NOMO-1 (cell line): ENCODE measurements around the gene ATP6V1B1.
"Not testable (repeated sequence)": the region's sequence is repeated elsewhere in the genome, so short reads cannot be mapped to it uniquely, and the experiment has no call there.

ENCODE experiments used
- DNase-seq, 2 experiments: peaks; one replicate each; lab custom pipeline; 2025; ENCODE audit not compliant: unreplicated experiment in 2 of 2; lab: John Stamatoyannopoulos, UW

Gene ATP6V1B1

DNA sequence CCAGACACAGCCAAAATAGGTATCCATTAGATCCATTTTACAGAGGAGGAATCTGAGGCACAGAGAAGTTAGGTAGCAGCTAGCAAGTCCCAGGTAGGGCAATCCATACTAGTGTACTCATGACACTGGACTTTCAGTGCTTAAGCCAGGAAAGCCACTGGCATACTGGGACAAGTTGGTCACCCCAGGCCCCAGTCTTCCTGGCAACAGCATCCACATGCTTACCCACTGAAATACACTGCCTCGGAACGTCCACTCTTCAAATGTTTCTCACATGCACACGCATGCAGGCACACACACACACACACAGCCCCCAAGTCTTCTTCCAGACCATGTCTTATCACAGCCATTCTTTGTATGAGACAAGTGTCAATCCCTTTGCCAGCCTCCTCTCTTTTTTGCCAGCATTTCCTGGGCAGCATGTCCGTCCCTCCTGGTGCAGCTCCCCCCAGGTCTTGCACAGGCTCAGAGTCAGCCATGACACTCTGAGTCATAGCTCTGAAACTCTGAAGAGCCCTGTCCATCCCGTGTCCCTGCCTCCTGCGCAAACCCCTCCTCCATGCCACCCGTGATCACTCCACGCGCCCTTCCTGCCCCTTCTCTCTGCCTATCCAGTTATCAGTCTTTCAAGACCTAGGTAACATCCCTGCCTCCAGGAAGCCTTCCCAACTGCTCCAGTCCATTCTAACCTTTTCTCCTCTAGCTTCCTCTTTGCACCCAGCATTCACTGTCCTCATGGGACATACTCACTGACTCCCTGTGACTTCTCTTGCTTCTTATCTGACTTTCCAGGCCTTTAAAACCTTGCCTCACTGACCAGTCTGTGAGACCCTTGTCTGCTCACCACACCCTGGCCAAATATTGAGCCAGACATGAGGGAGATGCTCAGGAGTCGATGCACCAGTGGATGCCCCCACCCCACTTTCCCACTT lies 69.8 kb downstream of the ATP6V1B1 start:
- no peak for DNase-seq

DNA sequence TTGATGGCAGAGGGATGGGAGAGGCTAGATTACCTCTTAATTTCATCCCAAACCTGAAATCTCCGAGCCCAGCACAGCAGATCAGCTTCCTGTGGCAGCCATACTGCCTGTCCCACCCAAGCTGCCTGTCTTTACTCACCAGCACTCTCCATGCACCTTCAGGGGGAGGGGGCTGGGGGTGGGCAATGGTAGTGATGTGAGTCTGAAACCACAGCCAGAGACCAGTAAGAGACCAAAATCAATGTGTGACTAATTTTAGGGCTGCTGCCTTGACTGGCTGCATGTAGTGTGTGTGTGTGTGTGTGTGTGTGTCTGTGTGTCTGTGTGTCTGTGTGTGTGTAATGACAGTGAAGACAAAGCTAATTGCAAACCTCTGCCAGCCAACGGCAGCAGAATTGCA lies 70.6 kb downstream of the ATP6V1B1 start:
- DNase-seq: no peak

DNA sequence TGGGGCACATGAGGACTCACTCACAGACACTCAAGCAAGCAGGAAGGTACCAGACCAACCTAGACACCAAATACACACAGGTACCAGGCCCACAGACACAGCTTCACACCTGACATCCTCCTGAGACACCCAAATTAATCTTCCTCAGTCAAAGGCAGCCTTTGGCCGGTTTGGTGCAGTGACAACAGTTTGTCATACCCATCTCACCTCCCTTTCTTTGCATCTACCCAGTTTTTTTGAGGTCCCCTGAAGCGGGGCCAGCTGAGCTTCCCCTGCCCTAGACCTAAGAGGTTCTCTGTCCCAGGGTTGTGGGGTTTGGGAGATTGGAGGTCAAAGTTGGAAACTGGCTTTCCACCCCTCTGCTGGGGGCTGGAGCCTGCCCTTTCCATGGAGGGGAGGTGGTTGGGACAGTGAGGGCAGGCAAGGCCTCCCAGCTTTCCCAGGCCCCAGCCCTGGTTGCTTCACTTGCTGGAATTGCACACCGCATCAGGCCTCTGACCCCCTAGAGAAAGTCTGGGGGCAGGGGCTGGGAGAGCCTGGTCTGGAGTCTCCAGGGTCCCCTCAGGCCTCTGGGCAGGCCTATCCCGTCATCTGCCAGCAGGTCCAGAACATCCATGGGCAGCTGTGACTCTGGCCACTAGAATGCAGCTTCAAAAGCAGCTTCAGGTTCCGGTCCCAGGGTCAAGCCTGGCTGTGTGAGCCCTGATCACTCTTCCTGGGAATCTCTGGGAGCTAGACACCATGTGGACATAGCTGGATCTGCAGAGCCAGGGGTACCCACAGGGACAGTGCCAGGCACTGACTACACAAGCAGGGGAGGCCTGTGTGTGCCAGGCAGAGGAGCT lies 71.5 kb downstream of the ATP6V1B1 start:
- DNase-seq: no peak

DNA sequence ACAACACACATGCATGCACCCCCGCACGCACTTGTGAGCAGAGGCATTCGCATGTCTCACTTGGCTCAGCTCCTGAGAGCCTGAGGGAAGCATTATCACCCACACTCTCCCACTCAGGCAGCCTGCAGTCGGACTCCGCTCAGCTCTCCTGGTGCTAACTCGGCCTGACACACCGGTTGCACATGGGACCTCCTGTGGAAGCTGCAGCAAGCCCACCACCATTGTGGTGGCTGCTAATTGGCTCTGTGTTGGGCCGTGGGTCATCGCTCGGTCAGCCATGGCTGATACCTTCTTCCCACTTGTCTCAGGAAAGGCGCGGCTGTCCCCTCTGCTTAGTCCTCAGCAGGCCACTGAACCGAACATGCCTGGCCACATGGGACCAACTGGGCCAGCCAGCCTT lies 72.6 kb downstream of the ATP6V1B1 start:
- no peak for DNase-seq

DNA sequence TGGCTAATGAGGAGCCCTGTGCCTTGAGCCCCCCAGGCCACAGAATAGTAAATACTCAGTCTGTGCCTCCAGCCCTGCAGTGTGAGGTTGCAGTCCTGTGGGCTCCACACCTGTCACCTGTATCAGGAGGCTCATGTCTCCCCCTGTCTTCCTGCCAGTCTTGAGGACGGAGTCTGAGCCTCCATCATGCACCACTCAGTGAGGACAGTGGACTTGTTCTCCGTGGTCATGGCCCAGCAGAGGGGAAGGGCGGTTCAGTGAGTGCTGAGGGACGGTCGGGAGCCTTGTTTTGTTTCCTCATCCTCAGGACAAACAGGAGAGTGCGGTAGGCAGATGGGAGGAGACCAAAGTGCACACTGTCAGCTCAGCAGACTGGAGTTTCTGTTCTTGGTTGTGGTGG lies 76.1 kb downstream of the ATP6V1B1 start:
- not testable (repeated sequence) for DNase-seq
